Measurements from ENCODE around the gene CTTNBP2.

CTTNBP2 gene

GRCh38 chr7:117889611-117890010, 16.4 kb upstream of the CTTNBP2 start:
- H2AFZ ChIP-seq (ENCODE audit: low read depth, low read length), result no peak overlapping the region
- no peak overlapping the region for H4K91ac ChIP-seq (ENCODE audit: low read length)
- no peak overlapping the region for H2BK12ac ChIP-seq (ENCODE audit: low read length in 2 of 2)
- no peak overlapping the region for H3K4me2 ChIP-seq (ENCODE audit: low read length, poor library complexity, severe bottlenecking)
- no peak overlapping the region for H3K27ac ChIP-seq (ENCODE audit: low read length, poor library complexity, severe bottlenecking)
- H2BK120ac ChIP-seq (ENCODE audit: low read depth, low read length), result no peak overlapping the region
- no peaks in the 10 kb centered on the region for H3K79me1 ChIP-seq (replicated peaks; ENCODE audit: low read length, poor library complexity, severe bottlenecking)
- H3K18ac ChIP-seq (ENCODE audit: low read depth in 1 of 2, low read length in 2 of 2), result no peak overlapping the region
- no peak overlapping the region for H3K23ac ChIP-seq (ENCODE audit: low read length in 2 of 2)
- no peak overlapping the region for H4K8ac ChIP-seq (ENCODE audit: low read length)
- no peak overlapping the region for H2BK15ac ChIP-seq (ENCODE audit: low read depth, poor library complexity, severe bottlenecking)
- no peak overlapping the region for H3K9ac ChIP-seq (ENCODE audit: low read length)
- H3K14ac ChIP-seq (ENCODE audit: low read length in 2 of 2), result no peak overlapping the region
- no peak overlapping the region for H3K4me3 ChIP-seq (ENCODE audit: insufficient read depth in 1 of 2, low read depth in 1 of 2, low read length in 2 of 2)
- DNase-seq, result no peak
- no peak overlapping the region for H3K4ac ChIP-seq (ENCODE audit: low read depth in 1 of 2, low read length in 2 of 2)
- no peaks in the 10 kb centered on the region for H3K4me1 ChIP-seq (ENCODE audit: control insufficient read depth, insufficient read depth, low read depth, low read length)
- H3K9me3 ChIP-seq (ENCODE audit: control insufficient read depth, low read length), result no peaks in the 10 kb centered on the region
- no peaks in the 10 kb centered on the region for H3K27me3 ChIP-seq (ENCODE audit: control insufficient read depth in 1 of 2, insufficient read depth in 1 of 2, low read length in 2 of 2)
- peak overlapping the region; percentile 42 for H2AK5ac ChIP-seq (ENCODE audit: low read length, severe bottlenecking)
- no peak overlapping the region for H2BK5ac ChIP-seq (ENCODE audit: low read depth, low read length, poor library complexity, severe bottlenecking)
- H3K36me3 ChIP-seq (ENCODE audit: control insufficient read depth in 1 of 2, insufficient read depth in 2 of 2, low read depth in 1 of 2, low read length in 2 of 2), result no peaks in the 10 kb centered on the region

- no peak overlapping the region for H4K91ac ChIP-seq (ENCODE audit: low read length)
- no peak overlapping the region for H2AFZ ChIP-seq (ENCODE audit: low read depth, low read length)
- H2BK12ac ChIP-seq (ENCODE audit: low read length in 2 of 2), result no peak overlapping the region
- no peak overlapping the region for H2AK5ac ChIP-seq (ENCODE audit: low read length, severe bottlenecking)
- H3K18ac ChIP-seq (ENCODE audit: low read depth in 1 of 2, low read length in 2 of 2), result no peak overlapping the region
- H2BK5ac ChIP-seq (ENCODE audit: low read depth, low read length, poor library complexity, severe bottlenecking), result no peak overlapping the region
- H3K23ac ChIP-seq (ENCODE audit: low read length in 2 of 2), result no peak overlapping the region
- no peaks in the 10 kb centered on the region for H3K79me1 ChIP-seq (replicated peaks; ENCODE audit: low read length, poor library complexity, severe bottlenecking)
- no peaks in the 10 kb centered on the region for H3K9me3 ChIP-seq (ENCODE audit: control insufficient read depth, low read length)
- H3K4me2 ChIP-seq (ENCODE audit: low read length, poor library complexity, severe bottlenecking), result no peak overlapping the region
- WGBS, result 100% methylated on average over 1 of the region's 1 CpG
- no peaks in the 10 kb centered on the region for H3K36me3 ChIP-seq (ENCODE audit: control insufficient read depth in 1 of 2, insufficient read depth in 2 of 2, low read depth in 1 of 2, low read length in 2 of 2)
- no peak for DNase-seq
- H2BK120ac ChIP-seq (ENCODE audit: low read depth, low read length), result no peak overlapping the region
- H3K4me3 ChIP-seq (ENCODE audit: insufficient read depth in 1 of 2, low read depth in 1 of 2, low read length in 2 of 2), result no peak overlapping the region
- H3K4ac ChIP-seq (ENCODE audit: low read depth in 1 of 2, low read length in 2 of 2), result no peak overlapping the region
- no peaks in the 10 kb centered on the region for H3K27me3 ChIP-seq (ENCODE audit: control insufficient read depth in 1 of 2, insufficient read depth in 1 of 2, low read length in 2 of 2)
- no peak overlapping the region for H3K14ac ChIP-seq (ENCODE audit: low read length in 2 of 2)
- H3K27ac ChIP-seq (ENCODE audit: low read length, poor library complexity, severe bottlenecking), result no peak overlapping the region
- H4K8ac ChIP-seq (ENCODE audit: low read length), result no peak overlapping the region
- H3K9ac ChIP-seq (ENCODE audit: low read length), result no peak overlapping the region
- H3K4me1 ChIP-seq (ENCODE audit: control insufficient read depth, insufficient read depth, low read depth, low read length), result no peaks in the 10 kb centered on the region
- H2BK15ac ChIP-seq (ENCODE audit: low read depth, poor library complexity, severe bottlenecking), result no peak overlapping the region
These were observed 15.4 kb upstream of the CTTNBP2 start for GRCh38 chr7:117888627-117889026.

GRCh38 chr7:117882594-117882993, 9.4 kb upstream of the CTTNBP2 start:
- no peak overlapping the region for H3K4me2 ChIP-seq (ENCODE audit: low read length, poor library complexity, severe bottlenecking)
- no peak overlapping the region for H4K8ac ChIP-seq (ENCODE audit: low read length)
- no peak overlapping the region for H4K91ac ChIP-seq (ENCODE audit: low read length)
- H3K9ac ChIP-seq (ENCODE audit: low read length), result no peak overlapping the region
- no peak overlapping the region for H2AFZ ChIP-seq (ENCODE audit: low read depth, low read length)
- H3K4me1 ChIP-seq (ENCODE audit: control insufficient read depth, insufficient read depth, low read depth, low read length), result no peaks in the 10 kb centered on the region
- no peak overlapping the region for H3K27ac ChIP-seq (ENCODE audit: low read length, poor library complexity, severe bottlenecking)
- H3K4ac ChIP-seq (ENCODE audit: low read depth in 1 of 2, low read length in 2 of 2), result no peak overlapping the region
- no peaks in the 10 kb centered on the region for H3K36me3 ChIP-seq (ENCODE audit: control insufficient read depth in 1 of 2, insufficient read depth in 2 of 2, low read depth in 1 of 2, low read length in 2 of 2)
- H2BK15ac ChIP-seq (ENCODE audit: low read depth, poor library complexity, severe bottlenecking), result no peak overlapping the region
- no peaks in the 10 kb centered on the region for H3K9me3 ChIP-seq (ENCODE audit: control insufficient read depth, low read length)
- H3K4me3 ChIP-seq (ENCODE audit: insufficient read depth in 1 of 2, low read depth in 1 of 2, low read length in 2 of 2), result no peak overlapping the region
- H2BK12ac ChIP-seq (ENCODE audit: low read length in 2 of 2), result no peak overlapping the region
- DNase-seq, result no peak
- H3K27me3 ChIP-seq (ENCODE audit: control insufficient read depth in 1 of 2, insufficient read depth in 1 of 2, low read length in 2 of 2), result peaks cover 0 to 2% of the 10 kb centered on the region in 2 experiments
- H2AK5ac ChIP-seq (ENCODE audit: low read length, severe bottlenecking), result no peak overlapping the region
- no peak overlapping the region for H2BK120ac ChIP-seq (ENCODE audit: low read depth, low read length)
- no peak overlapping the region for H2BK5ac ChIP-seq (ENCODE audit: low read depth, low read length, poor library complexity, severe bottlenecking)
- no peak overlapping the region for H3K18ac ChIP-seq (ENCODE audit: low read depth in 1 of 2, low read length in 2 of 2)
- H3K79me1 ChIP-seq (replicated peaks; ENCODE audit: low read length, poor library complexity, severe bottlenecking), result no peaks in the 10 kb centered on the region
- WGBS, result 100% methylated on average over 2 of the region's 2 CpGs
- no peak overlapping the region for H3K23ac ChIP-seq (ENCODE audit: low read length in 2 of 2)
- no peak overlapping the region for H3K14ac ChIP-seq (ENCODE audit: low read length in 2 of 2)

- H2BK12ac ChIP-seq (ENCODE audit: low read length in 2 of 2), result no peak overlapping the region
- H3K4me3 ChIP-seq (ENCODE audit: insufficient read depth in 1 of 2, low read depth in 1 of 2, low read length in 2 of 2), result no peak overlapping the region
- peaks cover 0 to 2% of the 10 kb centered on the region in 2 experiments for H3K27me3 ChIP-seq (ENCODE audit: control insufficient read depth in 1 of 2, insufficient read depth in 1 of 2, low read length in 2 of 2)
- H3K4ac ChIP-seq (ENCODE audit: low read depth in 1 of 2, low read length in 2 of 2), result no peak overlapping the region
- no peaks in the 10 kb centered on the region for H3K4me1 ChIP-seq (ENCODE audit: control insufficient read depth, insufficient read depth, low read depth, low read length)
- no CpG with 5 or more reads among the region's 1 CpG for WGBS
- no peak for DNase-seq
- H3K9ac ChIP-seq (ENCODE audit: low read length), result no peak overlapping the region
- no peak overlapping the region for H3K27ac ChIP-seq (ENCODE audit: low read length, poor library complexity, severe bottlenecking)
- no peak overlapping the region for H2BK120ac ChIP-seq (ENCODE audit: low read depth, low read length)
- H3K18ac ChIP-seq (ENCODE audit: low read depth in 1 of 2, low read length in 2 of 2), result no peak overlapping the region
- H2AFZ ChIP-seq (ENCODE audit: low read depth, low read length), result no peak overlapping the region
- H3K9me3 ChIP-seq (ENCODE audit: control insufficient read depth, low read length), result no peaks in the 10 kb centered on the region
- H4K91ac ChIP-seq (ENCODE audit: low read length), result no peak overlapping the region
- H3K79me1 ChIP-seq (replicated peaks; ENCODE audit: low read length, poor library complexity, severe bottlenecking), result peaks cover 2% of the 10 kb centered on the region
- H3K23ac ChIP-seq (ENCODE audit: low read length in 2 of 2), result no peak overlapping the region
- H2BK15ac ChIP-seq (ENCODE audit: low read depth, poor library complexity, severe bottlenecking), result no peak overlapping the region
- no peak overlapping the region for H3K14ac ChIP-seq (ENCODE audit: low read length in 2 of 2)
- no peak overlapping the region for H2BK5ac ChIP-seq (ENCODE audit: low read depth, low read length, poor library complexity, severe bottlenecking)
- no peak overlapping the region for H2AK5ac ChIP-seq (ENCODE audit: low read length, severe bottlenecking)
- no peak overlapping the region for H4K8ac ChIP-seq (ENCODE audit: low read length)
- H3K36me3 ChIP-seq (ENCODE audit: control insufficient read depth in 1 of 2, insufficient read depth in 2 of 2, low read depth in 1 of 2, low read length in 2 of 2), result no peaks in the 10 kb centered on the region
- no peak overlapping the region for H3K4me2 ChIP-seq (ENCODE audit: low read length, poor library complexity, severe bottlenecking)
These were observed 3.5 kb upstream of the CTTNBP2 start for GRCh38 chr7:117876761-117877160.
